Fibroblast of lung (primary cell): Measurements from ENCODE around the gene ZNF385B.

Source experiments
- EZH2 ChIP-seq: IDR thresholded peaks from 2 replicates; pipeline ENCODE4 v1.5.1; 2012; ENCODE audit warnings: low read length, control low read depth, mild to moderate bottlenecking; ENCODE audit errors: missing control alignments
- TF ChIP-seq, protein P1 (sequence below), 2 donors: IDR thresholded peaks in 1 of 2; conservative IDR thresholded peaks in 1 of 2; 1 replicate in 1 of 2; 2 replicates in 1 of 2; pipeline ENCODE4 v1.5.1; 2011 to 2012; ENCODE audit warnings: low read length in 2 of 2, control low read depth in 1 of 2, inconsistent platforms in 1 of 2, low read depth in 1 of 2, mild to moderate bottlenecking in 1 of 2

DNA sequence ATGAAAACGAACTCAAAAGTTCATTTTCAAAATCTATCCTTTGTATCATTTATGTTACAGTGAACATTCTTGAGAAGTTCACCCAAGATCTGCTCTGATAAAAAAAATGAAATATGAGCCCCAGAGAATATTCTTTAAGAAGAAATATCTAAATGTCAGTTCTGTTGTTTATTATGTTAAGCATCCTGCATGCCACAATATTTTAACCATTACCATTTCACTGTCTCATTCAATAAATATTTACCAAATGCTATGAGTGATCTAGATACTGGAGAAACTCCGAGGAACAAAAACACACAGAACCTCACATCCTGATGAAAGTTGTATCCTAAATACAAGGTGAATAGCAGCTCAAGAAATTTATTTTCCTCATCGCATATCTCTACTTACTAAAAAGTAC lies 170.2 kb downstream of the ZNF385B start:
- TF ChIP-seq, protein P1, sequence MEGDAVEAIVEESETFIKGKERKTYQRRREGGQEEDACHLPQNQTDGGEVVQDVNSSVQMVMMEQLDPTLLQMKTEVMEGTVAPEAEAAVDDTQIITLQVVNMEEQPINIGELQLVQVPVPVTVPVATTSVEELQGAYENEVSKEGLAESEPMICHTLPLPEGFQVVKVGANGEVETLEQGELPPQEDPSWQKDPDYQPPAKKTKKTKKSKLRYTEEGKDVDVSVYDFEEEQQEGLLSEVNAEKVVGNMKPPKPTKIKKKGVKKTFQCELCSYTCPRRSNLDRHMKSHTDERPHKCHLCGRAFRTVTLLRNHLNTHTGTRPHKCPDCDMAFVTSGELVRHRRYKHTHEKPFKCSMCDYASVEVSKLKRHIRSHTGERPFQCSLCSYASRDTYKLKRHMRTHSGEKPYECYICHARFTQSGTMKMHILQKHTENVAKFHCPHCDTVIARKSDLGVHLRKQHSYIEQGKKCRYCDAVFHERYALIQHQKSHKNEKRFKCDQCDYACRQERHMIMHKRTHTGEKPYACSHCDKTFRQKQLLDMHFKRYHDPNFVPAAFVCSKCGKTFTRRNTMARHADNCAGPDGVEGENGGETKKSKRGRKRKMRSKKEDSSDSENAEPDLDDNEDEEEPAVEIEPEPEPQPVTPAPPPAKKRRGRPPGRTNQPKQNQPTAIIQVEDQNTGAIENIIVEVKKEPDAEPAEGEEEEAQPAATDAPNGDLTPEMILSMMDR (conservative IDR thresholded peaks at IDR 0.05 in 1 of 2, IDR thresholded peaks at IDR 0.05 in 1 of 2; ENCODE audit: low read depth in 1 of 2, low read length in 2 of 2): no peak
- TF ChIP-seq EZH2: no peak
